Cardiac fibroblast (primary cell): Measurements from ENCODE around the gene MARS1.

Experiments used
- DNase-seq, 2 donors: peaks; one replicate each; pipeline versions ENCODE4 v3.0.0 to v3.0.0-alpha.2; 2010; ENCODE audit warnings: low read depth in 2 of 2
- H3K4me3 ChIP-seq, 2 donors: replicated peaks in 1 of 2; 1 replicate in 1 of 2; 2 replicates in 1 of 2; pipeline ENCODE4 v1.5.1; 2011; ENCODE audit warnings: low read depth in 2 of 2, low read length in 2 of 2, mild to moderate bottlenecking in 2 of 2, moderate library complexity in 1 of 2
- CTCF ChIP-seq: IDR thresholded peaks from one replicate; pipeline ENCODE4 v1.5.1; 2011; ENCODE audit warnings: low read depth, mild to moderate bottlenecking, low read length, inconsistent platforms

The MARS1 gene

DNA sequence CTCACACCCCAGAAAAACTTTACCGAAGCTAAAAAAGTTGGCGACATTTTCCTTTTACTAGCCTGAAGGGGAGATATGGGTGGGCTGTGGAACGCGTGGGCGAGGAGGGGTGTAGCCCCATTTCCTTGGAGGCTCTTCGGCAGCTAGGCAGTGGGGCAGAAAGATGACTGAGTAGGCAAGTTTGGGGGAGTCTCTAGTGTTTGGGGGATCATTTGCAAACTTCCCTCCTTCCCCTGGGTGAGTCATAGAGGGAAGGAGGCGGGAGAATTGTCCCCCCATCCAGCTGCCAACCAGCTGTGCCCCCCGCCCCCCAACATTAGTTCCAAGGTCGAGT is 26.0 kb upstream of the MARS1 start:
- H3K4me3 ChIP-seq, result peak overlapping the region; percentile 63 to 66
- DNase-seq, result peak in 1 of 2 donors; percentile 17
- no peak for TF ChIP-seq CTCF

DNA sequence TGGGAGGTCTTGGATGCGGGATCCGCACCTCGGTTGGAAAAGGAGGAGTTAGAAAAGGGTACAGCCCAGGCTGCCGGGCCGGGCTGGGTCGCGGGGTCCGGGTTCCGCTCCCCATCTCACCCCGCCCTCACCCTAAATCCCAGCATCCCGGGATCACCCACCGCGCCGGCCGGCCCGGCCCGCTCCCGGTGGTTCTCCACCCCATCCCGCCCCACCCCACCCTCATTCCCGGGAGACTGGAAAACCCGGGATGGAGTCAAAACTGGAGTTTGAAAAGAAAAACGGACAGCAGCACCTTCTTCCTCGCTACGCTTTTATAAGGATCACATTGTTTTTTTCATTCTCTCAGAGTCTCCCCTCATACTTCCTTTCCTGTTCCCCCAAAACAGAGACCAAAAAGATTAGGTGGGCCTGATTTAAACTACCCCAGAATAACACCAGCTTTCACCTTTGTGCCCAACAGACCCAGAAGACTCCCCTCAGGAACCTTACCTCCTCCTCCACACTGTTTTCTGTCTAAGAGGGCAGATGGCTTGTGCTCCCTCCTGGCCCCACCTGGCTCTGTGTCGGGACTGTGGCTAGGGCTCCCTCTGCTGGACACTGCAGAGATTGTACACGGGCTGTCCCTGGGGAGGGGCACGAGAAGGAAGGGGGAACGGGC is 25.5 kb upstream of the MARS1 start:
- H3K4me3 ChIP-seq, result peak overlapping the region; percentile 63 to 66
- TF ChIP-seq CTCF, result peak; percentile 96
- peak; percentile 89 to 91 for DNase-seq

- H3K4me3 ChIP-seq, result no peak overlapping the region
- TF ChIP-seq CTCF, result no peak
- no peak for DNase-seq
These were observed 25.0 kb upstream of the MARS1 start for GRCh38 chr12:57462912-57463253.

DNA sequence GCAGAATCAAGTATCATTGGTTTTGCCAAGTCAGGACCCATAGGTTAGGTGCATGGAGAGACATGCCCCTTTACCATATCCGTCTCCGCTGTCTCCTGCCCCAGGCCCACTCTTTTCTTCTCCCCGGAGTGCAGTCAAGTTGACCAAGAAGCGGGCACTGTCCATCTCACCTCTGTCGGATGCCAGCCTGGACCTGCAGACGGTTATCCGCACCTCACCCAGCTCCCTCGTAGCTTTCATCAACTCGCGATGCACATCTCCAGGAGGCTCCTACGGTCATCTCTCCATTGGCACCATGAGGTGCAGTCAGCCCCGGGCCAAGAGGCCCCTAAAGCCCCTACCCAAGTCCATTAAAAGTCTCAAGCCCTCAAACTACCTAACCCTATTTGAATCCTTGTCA is 23.3 kb upstream of the MARS1 start:
- no peak for DNase-seq
- TF ChIP-seq CTCF, result no peak
- H3K4me3 ChIP-seq, result no peak overlapping the region

DNA sequence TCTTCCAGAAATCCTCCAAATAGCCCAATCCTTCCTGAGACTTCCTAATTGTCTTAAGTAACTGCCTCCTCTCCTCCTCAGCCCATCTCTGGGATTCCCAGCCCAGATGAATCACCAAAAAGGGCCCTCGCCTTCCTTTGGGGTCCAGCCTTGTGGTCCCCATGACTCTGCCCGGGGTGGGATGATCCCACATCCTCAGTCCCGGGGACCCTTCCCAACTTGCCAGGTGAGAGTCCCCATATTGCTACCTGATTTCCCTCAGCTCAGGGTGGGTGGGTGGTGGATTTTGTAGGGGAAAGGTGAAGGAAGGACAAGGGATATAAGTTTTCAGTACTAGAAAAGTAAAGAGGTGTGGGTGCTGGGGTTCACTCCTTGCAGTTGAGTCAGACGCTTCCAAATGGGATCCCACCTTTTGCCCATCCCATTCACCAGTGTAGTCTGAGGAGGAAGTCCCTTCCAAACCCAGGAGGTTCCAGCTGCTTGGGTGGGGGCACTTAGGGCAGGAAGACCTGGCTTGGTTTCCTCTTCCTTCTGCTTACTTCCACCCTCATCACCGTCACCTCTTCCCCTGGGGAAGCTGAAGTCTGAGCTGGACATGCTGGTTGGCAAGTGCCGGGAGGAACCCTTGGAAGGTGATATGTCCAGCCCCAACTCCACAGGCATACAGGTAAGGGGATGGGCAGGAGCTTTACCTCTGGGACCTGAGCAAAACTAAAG is 22.7 kb upstream of the MARS1 start:
- TF ChIP-seq CTCF, result no peak
- DNase-seq, result no peak
- no peak overlapping the region for H3K4me3 ChIP-seq

DNA sequence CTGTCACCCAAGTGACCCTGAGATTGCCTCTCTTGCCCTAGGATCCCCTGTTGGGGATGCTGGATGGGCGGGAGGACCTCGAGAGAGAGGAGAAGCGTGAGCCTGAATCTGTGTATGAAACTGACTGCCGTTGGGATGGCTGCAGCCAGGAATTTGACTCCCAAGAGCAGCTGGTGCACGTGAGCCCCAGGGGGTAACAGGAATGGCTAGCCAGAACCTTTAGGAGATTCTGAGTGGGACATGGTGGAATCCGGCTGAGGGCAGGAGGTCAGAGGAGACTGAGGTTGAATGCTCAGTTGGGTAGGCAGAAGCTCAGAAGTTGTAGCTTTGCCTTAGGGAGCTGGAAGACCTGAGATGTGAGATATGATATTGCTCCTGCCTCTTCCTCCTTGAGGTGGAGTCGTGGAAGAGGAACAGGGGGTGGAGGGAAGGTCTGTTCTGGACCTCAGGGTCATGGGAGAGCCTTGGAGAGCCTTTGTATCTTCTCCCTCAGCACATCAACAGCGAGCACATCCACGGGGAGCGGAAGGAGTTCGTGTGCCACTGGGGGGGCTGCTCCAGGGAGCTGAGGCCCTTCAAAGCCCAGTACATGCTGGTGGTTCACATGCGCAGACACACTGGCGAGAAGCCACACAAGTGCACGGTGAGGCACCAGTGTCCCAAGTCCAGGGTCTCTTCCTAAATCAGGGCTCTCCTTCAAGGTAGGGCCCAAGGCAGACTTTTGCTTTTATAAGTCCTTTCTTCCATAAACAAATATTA is 21.9 kb upstream of the MARS1 start:
- H3K4me3 ChIP-seq, result no peak overlapping the region
- no peak for TF ChIP-seq CTCF
- DNase-seq, result no peak
